HCT116 (cell line): Measurements from ENCODE around the gene ZC3H15. TPM values are rescaled to one million over a fixed set of nuclear protein-coding genes. Genes with fewer than 3 reads are reported as not detected.

Experiments used
- ATAC-seq: fragments of 200-7000 bp; cut with Tn5 transposase; 2 replicates; pipeline ENCODE4 v1.9.1; 2020; ENCODE audit warnings: mild to moderate bottlenecking, moderate library complexity
- BruUV-seq: library from RNA; stranded (reverse); fragments of 400-500 nt; replicated peaks from 2 replicates; lab custom pipeline; 2021; lab: Mats Ljungman, UMichigan
- CTCF ChIA-PET: fragments of 300-600 bp; sonication (Branson Sonifier 250); formaldehyde crosslinking; loops from one replicate; lab custom pipeline; 2021; ENCODE audit warnings: antibody characterized with exemption; lab: Charles Lee
- POLR2A ChIA-PET: fragments of 300-600, 350-600 bp; sonication (Branson Sonifier 250); formaldehyde crosslinking; loops from one replicate; lab custom pipeline; 2021; ENCODE audit warnings: antibody characterized with exemption; lab: Charles Lee
- RAD21 ChIA-PET, 2 experiments: fragments of 300-600 bp; sonication (Branson Sonifier 250); formaldehyde crosslinking; loops; one replicate each; lab custom pipeline; 2023; ENCODE audit warnings: low total read pairs in 2 of 2; ENCODE audit not compliant: uncharacterized antibody in 2 of 2, unreplicated experiment in 2 of 2, low non-redundant PET in 1 of 2; lab: Charles Lee
- DNase-seq: peaks from one replicate; pipeline ENCODE4 v3.0.0-alpha.2; 2010; ENCODE audit warnings: low read depth, low spot score
- H2AFZ ChIP-seq: fragments of 200-600 bp; shearing (Covaris generic), sonication (generic); 2 replicates; pipeline ENCODE4 v1.6.1; 2017; ENCODE audit warnings: low read depth, mixed run types, mixed read lengths, antibody characterized with exemption, low read length; ENCODE audit not compliant: poor library complexity, severe bottlenecking
- H3K27ac ChIP-seq: 2 replicates; pipeline ENCODE4 v1.5.1; 2012; ENCODE audit warnings: low read depth, low read length
- H3K27me3 ChIP-seq: fragments of 200-600 bp; sonication (generic); 2 replicates; pipeline ENCODE4 v1.6.1; 2016; ENCODE audit warnings: mixed run types, low read length, mixed read lengths; ENCODE audit not compliant: insufficient read depth
- H3K36me3 ChIP-seq, 2 experiments: fragments of 200-500 bp in 1 of 2; fragments of 200-600 bp in 1 of 2; sonication (Bioruptor generic) in 1 of 2; sonication (generic) in 1 of 2; 2 replicates each; pipeline versions ENCODE4 v1.5.1 to v1.6.1; 2014 to 2016; ENCODE audit warnings: low read length in 2 of 2, inconsistent platforms in 1 of 2, mixed read lengths in 1 of 2, mixed run types in 1 of 2; ENCODE audit not compliant: insufficient read depth in 2 of 2, control insufficient read depth in 1 of 2
- H3K4me1 ChIP-seq, 2 experiments: fragments of 200-600 bp in 1 of 2; sonication (generic) in 1 of 2; 2 replicates each; pipeline versions ENCODE4 v1.5.1 to v1.6.1; 2012 to 2017; ENCODE audit warnings: low read length in 2 of 2, inconsistent platforms in 1 of 2, mild to moderate bottlenecking in 1 of 2, mixed read lengths in 1 of 2, mixed run types in 1 of 2, moderate library complexity in 1 of 2; ENCODE audit not compliant: insufficient read depth in 2 of 2, control insufficient read depth in 1 of 2
- H3K4me2 ChIP-seq: fragments of 200-600 bp; sonication (generic); 2 replicates; pipeline ENCODE4 v1.6.1; 2017; ENCODE audit warnings: mixed run types, low read length, mixed read lengths
- H3K4me3 ChIP-seq, 2 experiments: fragments of 200-600 bp in 1 of 2; sonication (generic) in 1 of 2; replicated peaks in 1 of 2; 2 replicates each; pipeline ENCODE4 v1.5.1; 2011 to 2016; ENCODE audit warnings: low read length in 2 of 2, control low read depth in 1 of 2, low read depth in 1 of 2, mild to moderate bottlenecking in 1 of 2, mixed read lengths in 1 of 2, mixed run types in 1 of 2
- H3K79me2 ChIP-seq: fragments of 200-600 bp; sonication (generic); 2 replicates; pipeline ENCODE4 v1.6.1; 2017; ENCODE audit warnings: mild to moderate bottlenecking, mixed run types, low read length, moderate library complexity, mixed read lengths; ENCODE audit not compliant: insufficient read depth
- H3K9ac ChIP-seq: fragments of 200-600 bp; sonication (generic); 2 replicates; pipeline ENCODE4 v1.6.1; 2016; ENCODE audit warnings: low read length, mixed read lengths
- H3K9me2 ChIP-seq: fragments of 200-600 bp; sonication (generic), shearing (Covaris generic); 2 replicates; pipeline ENCODE4 v1.6.1; 2017; ENCODE audit warnings: mixed run types, mild to moderate bottlenecking, moderate library complexity; ENCODE audit not compliant: insufficient read depth
- H3K9me3 ChIP-seq, 2 experiments: fragments of 200-500 bp in 1 of 2; fragments of 200-600 bp in 1 of 2; sonication (Bioruptor generic) in 1 of 2; sonication (generic) in 1 of 2; 2 replicates each; pipeline ENCODE4 v1.6.1; 2014 to 2017; ENCODE audit warnings: low read length in 2 of 2, mixed read lengths in 2 of 2, inconsistent platforms in 1 of 2, low read depth in 1 of 2, mild to moderate bottlenecking in 1 of 2, mixed run types in 1 of 2, moderate library complexity in 1 of 2; ENCODE audit not compliant: control insufficient read depth in 1 of 2, insufficient read depth in 1 of 2
- H4K20me1 ChIP-seq: fragments of 200-600 bp; sonication (generic), shearing (Covaris generic); 2 replicates; pipeline ENCODE4 v1.6.1; 2017; ENCODE audit warnings: mixed run types, mild to moderate bottlenecking, moderate library complexity; ENCODE audit not compliant: insufficient read depth
- CEBPB ChIP-seq: IDR thresholded peaks from 2 replicates; pipeline ENCODE4 v1.6.1; 2012; ENCODE audit warnings: low read depth
- EGR1 ChIP-seq: IDR thresholded peaks from 2 replicates; pipeline ENCODE4 v1.6.1; 2012; ENCODE audit warnings: low read depth
- EZH2 ChIP-seq: fragments of 200-600 bp; sonication (generic); IDR thresholded peaks from 2 replicates; pipeline ENCODE4 v1.6.1; 2017; ENCODE audit warnings: antibody characterized with exemption, mixed run types
- FOSL1 ChIP-seq: IDR thresholded peaks from 2 replicates; pipeline ENCODE4 v1.6.1; 2012; ENCODE audit warnings: low read depth
- JUND ChIP-seq: IDR thresholded peaks from 2 replicates; pipeline ENCODE4 v1.6.1; 2012
- POLR2A ChIP-seq: IDR thresholded peaks from 2 replicates; pipeline ENCODE4 v1.7.0; 2011; ENCODE audit warnings: borderline replicate concordance; ENCODE audit not compliant: insufficient read depth, insufficient read length; ENCODE audit errors: extremely low read depth
- POLR2AphosphoS5 ChIP-seq: IDR thresholded peaks from 2 replicates; pipeline ENCODE4 v1.6.1; 2011; ENCODE audit warnings: mild to moderate bottlenecking, low read depth, low read length, moderate library complexity
- RAD21 ChIP-seq: IDR thresholded peaks from 2 replicates; pipeline ENCODE4 v1.6.1; 2012; ENCODE audit warnings: low read depth, mild to moderate bottlenecking
- SRF ChIP-seq: IDR thresholded peaks from 2 replicates; pipeline ENCODE4 v1.6.1; 2012; ENCODE audit warnings: low read depth
- ZFX ChIP-seq: fragments of 450-650 bp; IDR thresholded peaks from 2 replicates; pipeline ENCODE4 v1.6.1; 2017
- intact Hi-C: fragments of 100-400 bp; cut with micrococcal nuclease; formaldehyde crosslinking; loops from 2 replicates; pipeline ENCODE4 v1.10.0; 2022
- total RNA-seq: library from RNA; stranded (reverse); gene quantifications from one replicate; pipeline ENCODE4 v1.2.1, GENCODE V29; 2021; ENCODE audit not compliant: unreplicated experiment
- TF ChIP-seq, protein P1 (sequence below), 3 experiments: fragments of 200-600 bp in 1 of 3; sonication (generic) in 1 of 3; IDR thresholded peaks in 2 of 3; conservative IDR thresholded peaks in 1 of 3; 2 replicates each; pipeline ENCODE4 v1.5.1; 2012 to 2017; ENCODE audit warnings: low read depth in 2 of 3, low read length in 2 of 3, antibody characterized with exemption in 1 of 3, borderline replicate concordance in 1 of 3, control low read depth in 1 of 3, mild to moderate bottlenecking in 1 of 3, mixed read lengths in 1 of 3, mixed run types in 1 of 3, moderate library complexity in 1 of 3; ENCODE audit not compliant: insufficient read depth in 1 of 3
- TF ChIP-seq, protein P2 (sequence below): IDR thresholded peaks from 2 replicates; pipeline ENCODE4 v1.6.1; 2011; ENCODE audit warnings: mild to moderate bottlenecking, low read length, moderate library complexity; ENCODE audit not compliant: insufficient replicate concordance; ENCODE audit errors: extremely low read depth

Gene ZC3H15
- total RNA-seq, 1 experiment from 2014 or later: 75.2 TPM

DNA sequence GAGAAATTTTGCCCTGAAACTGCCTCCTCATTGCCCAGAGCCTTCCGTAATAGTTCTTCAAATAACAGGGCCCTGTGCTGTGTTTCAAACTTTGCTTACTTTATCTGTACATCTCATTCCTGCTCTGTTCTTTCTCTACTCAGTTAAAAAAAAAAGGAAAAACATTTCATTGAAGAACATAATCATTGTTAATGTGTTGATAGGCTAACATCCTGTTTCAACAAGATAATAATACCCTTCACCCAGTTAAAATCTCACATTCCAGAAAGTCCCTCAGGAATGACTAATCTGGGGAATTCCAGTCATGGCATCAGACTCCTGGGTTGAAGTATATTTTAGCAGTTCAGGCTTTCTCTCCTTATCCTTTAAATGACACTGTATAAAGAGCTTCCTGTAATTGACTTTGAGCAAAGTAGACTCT lies 58.2 kb downstream of the ZC3H15 start:
- intact Hi-C loops: no loop called here
- TF ChIP-seq POLR2AphosphoS5 (no peak), EZH2 (no peak), JUND (peak; percentile 13; the same call in 1 of the 2 replicates), CEBPB (0 out of 2 replicates have a peak, but pooled peaks have one; percentile 15), POLR2A (no peak), SRF (no peak), FOSL1 (peak; percentile 40; the same call in 1 of the 2 replicates), ZFX (no peak)
- TF ChIP-seq, protein P1, sequence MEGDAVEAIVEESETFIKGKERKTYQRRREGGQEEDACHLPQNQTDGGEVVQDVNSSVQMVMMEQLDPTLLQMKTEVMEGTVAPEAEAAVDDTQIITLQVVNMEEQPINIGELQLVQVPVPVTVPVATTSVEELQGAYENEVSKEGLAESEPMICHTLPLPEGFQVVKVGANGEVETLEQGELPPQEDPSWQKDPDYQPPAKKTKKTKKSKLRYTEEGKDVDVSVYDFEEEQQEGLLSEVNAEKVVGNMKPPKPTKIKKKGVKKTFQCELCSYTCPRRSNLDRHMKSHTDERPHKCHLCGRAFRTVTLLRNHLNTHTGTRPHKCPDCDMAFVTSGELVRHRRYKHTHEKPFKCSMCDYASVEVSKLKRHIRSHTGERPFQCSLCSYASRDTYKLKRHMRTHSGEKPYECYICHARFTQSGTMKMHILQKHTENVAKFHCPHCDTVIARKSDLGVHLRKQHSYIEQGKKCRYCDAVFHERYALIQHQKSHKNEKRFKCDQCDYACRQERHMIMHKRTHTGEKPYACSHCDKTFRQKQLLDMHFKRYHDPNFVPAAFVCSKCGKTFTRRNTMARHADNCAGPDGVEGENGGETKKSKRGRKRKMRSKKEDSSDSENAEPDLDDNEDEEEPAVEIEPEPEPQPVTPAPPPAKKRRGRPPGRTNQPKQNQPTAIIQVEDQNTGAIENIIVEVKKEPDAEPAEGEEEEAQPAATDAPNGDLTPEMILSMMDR (IDR thresholded peaks at IDR 0.05 in 2 of 3, conservative IDR thresholded peaks at IDR 0.05 in 1 of 3; ENCODE audit: borderline replicate concordance in 1 of 3, insufficient read depth in 1 of 3, low read depth in 2 of 3, low read length in 2 of 3): no peak
- TF ChIP-seq, all 23 proteins: peak for 3
- H3K9ac ChIP-seq: peak overlapping the region; percentile 25; the same call in 1 of the 2 replicates
- H3K9me2 ChIP-seq: no peaks in the 10 kb centered on the region
- H3K9me3 ChIP-seq: no peaks in the 10 kb centered on the region
- no peaks in the 10 kb centered on the region for H3K79me2 ChIP-seq
- peak overlapping the region; percentile 62 for H3K4me2 ChIP-seq
- H4K20me1 ChIP-seq: no peaks in the 10 kb centered on the region
- ChIA-PET RAD21 (no interaction called here), CTCF (no interaction called here), POLR2A (no interaction called here)
- no peaks in the 10 kb centered on the region for H3K27me3 ChIP-seq
- DNase-seq (peak; percentile 10), ATAC-seq (peak; percentile 59; the same call in 1 of the 2 replicates)
- H3K4me1 ChIP-seq: peaks cover 25 to 42% of the 10 kb centered on the region in 2 experiments
- peak overlapping the region; percentile 86 for H2AFZ ChIP-seq
- BruUV-seq: no TSS peak
- H3K36me3 ChIP-seq: no peaks in the 10 kb centered on the region
- peak overlapping the region; percentile 32; the same call in 1 of the 2 replicates for H3K27ac ChIP-seq
- peak overlapping the region in 1 of 2 experiments; percentile 9; a peak in 2 of 4 replicates for H3K4me3 ChIP-seq

DNA sequence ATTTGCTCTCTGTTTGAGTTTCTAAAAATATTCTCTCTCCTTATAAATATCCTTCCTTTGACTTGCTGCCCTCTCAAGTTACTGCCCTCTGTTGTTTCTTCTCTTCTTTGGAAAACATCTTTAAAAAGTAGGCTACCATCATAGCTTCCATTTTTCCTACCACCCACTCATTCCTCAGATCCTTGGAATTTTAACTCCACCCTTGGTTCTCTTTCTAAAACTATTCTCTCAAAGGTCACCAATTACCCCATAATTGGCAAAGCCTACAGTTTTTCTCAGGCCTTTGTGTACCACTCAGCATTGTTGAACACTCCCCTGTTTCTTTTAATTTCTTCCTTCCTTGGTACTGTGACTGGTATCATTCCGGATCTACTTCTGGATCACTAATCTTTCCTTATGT lies 60.8 kb downstream of the ZC3H15 start:
- Histone ChIP-seq H3K4me2 (peak overlapping the region; percentile 32), H4K20me1 (no peaks in the 10 kb centered on the region), H3K79me2 (no peaks in the 10 kb centered on the region), H3K27ac (no peak overlapping the region), H3K9me3 (no peaks in the 10 kb centered on the region), H2AFZ (peak overlapping the region; percentile 18), H3K9me2 (no peaks in the 10 kb centered on the region), H3K9ac (no peak overlapping the region), H3K36me3 (no peaks in the 10 kb centered on the region), H3K4me1 (peaks cover 25 to 42% of the 10 kb centered on the region in 2 experiments), H3K4me3 (no peak overlapping the region), H3K27me3 (no peaks in the 10 kb centered on the region)
- TF ChIP-seq CEBPB (no peak), RAD21 (no peak), EGR1 (peak; percentile 41; the same call in 1 of the 2 replicates)
- TF ChIP-seq, protein P2, sequence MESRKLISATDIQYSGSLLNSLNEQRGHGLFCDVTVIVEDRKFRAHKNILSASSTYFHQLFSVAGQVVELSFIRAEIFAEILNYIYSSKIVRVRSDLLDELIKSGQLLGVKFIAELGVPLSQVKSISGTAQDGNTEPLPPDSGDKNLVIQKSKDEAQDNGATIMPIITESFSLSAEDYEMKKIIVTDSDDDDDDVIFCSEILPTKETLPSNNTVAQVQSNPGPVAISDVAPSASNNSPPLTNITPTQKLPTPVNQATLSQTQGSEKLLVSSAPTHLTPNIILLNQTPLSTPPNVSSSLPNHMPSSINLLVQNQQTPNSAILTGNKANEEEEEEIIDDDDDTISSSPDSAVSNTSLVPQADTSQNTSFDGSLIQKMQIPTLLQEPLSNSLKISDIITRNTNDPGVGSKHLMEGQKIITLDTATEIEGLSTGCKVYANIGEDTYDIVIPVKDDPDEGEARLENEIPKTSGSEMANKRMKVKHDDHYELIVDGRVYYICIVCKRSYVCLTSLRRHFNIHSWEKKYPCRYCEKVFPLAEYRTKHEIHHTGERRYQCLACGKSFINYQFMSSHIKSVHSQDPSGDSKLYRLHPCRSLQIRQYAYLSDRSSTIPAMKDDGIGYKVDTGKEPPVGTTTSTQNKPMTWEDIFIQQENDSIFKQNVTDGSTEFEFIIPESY: no peak
- ChIA-PET CTCF (no interaction called here), POLR2A (no interaction called here), RAD21 (no interaction called here)
- BruUV-seq: no TSS peak
- DNase-seq: no peak
- intact Hi-C loops: no loop called here
- ATAC-seq: no peak
